Transverse colon (tissue), 3 donors: ENCODE measurements around the gene BMERB1.

ENCODE experiments used
- POLR2A ChIP-seq: fragments of 450-650 bp; IDR thresholded peaks from one replicate; pipeline ENCODE4 v1.6.1; 2016; ENCODE audit warnings: antibody characterized with exemption, mild to moderate bottlenecking, moderate library complexity
- TF ChIP-seq, protein P1 (sequence below), 5 experiments: fragments of 200-600 bp in 3 of 5; fragments of 450-650 bp in 2 of 5; sonication (generic) in 3 of 5; IDR thresholded peaks; 1 replicate in 2 of 5; 2 replicates in 3 of 5; pipeline ENCODE4 v1.5.1; 2016 to 2017; ENCODE audit warnings: antibody characterized with exemption in 5 of 5, inconsistent platforms in 3 of 5, mild to moderate bottlenecking in 2 of 5, moderate library complexity in 1 of 5

DNA sequence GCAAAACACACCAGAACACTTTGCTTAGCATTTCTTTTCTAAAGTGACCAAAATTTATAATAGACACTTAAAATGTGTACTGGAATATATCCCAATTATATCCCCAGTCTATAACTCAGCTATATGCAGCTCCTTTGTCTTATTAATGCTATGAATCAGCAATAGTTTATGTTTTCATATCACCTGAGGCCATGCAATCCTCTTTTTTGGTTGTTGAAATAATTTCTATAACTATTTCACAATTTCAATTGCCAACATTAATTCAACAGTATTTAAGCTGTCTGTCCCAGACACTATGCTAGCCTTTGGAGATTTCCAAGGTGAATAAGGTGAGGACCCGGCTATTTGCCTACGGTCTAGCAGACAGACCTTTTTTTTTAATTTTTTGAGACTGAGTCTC is 17.2 kb upstream of the BMERB1 start:
- TF ChIP-seq, protein P1, sequence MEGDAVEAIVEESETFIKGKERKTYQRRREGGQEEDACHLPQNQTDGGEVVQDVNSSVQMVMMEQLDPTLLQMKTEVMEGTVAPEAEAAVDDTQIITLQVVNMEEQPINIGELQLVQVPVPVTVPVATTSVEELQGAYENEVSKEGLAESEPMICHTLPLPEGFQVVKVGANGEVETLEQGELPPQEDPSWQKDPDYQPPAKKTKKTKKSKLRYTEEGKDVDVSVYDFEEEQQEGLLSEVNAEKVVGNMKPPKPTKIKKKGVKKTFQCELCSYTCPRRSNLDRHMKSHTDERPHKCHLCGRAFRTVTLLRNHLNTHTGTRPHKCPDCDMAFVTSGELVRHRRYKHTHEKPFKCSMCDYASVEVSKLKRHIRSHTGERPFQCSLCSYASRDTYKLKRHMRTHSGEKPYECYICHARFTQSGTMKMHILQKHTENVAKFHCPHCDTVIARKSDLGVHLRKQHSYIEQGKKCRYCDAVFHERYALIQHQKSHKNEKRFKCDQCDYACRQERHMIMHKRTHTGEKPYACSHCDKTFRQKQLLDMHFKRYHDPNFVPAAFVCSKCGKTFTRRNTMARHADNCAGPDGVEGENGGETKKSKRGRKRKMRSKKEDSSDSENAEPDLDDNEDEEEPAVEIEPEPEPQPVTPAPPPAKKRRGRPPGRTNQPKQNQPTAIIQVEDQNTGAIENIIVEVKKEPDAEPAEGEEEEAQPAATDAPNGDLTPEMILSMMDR (IDR thresholded peaks at IDR 0.05), result no peak
- TF ChIP-seq POLR2A, result no peak
